HCT116 (cell line): ENCODE measurements around the gene TMCC1. TPM values are rescaled to one million over a fixed set of nuclear protein-coding genes. Genes with fewer than 3 reads are reported as not detected.
"Not testable (repeated sequence)": the region's sequence is repeated elsewhere in the genome, so short reads cannot be mapped to it uniquely, and the experiment has no call there.

Source experiments
- ATAC-seq: fragments of 200-7000 bp; cut with Tn5 transposase; 2 replicates; pipeline ENCODE4 v1.9.1; 2020; ENCODE audit warnings: mild to moderate bottlenecking, moderate library complexity
- BruUV-seq: library from RNA; stranded (reverse); fragments of 400-500 nt; replicated peaks from 2 replicates; lab custom pipeline; 2021; lab: Mats Ljungman, UMichigan
- CTCF ChIA-PET: fragments of 300-600 bp; sonication (Branson Sonifier 250); formaldehyde crosslinking; loops from one replicate; lab custom pipeline; 2021; ENCODE audit warnings: antibody characterized with exemption; lab: Charles Lee
- POLR2A ChIA-PET: fragments of 300-600, 350-600 bp; sonication (Branson Sonifier 250); formaldehyde crosslinking; loops from one replicate; lab custom pipeline; 2021; ENCODE audit warnings: antibody characterized with exemption; lab: Charles Lee
- RAD21 ChIA-PET, 2 experiments: fragments of 300-600 bp; sonication (Branson Sonifier 250); formaldehyde crosslinking; loops; one replicate each; lab custom pipeline; 2023; ENCODE audit warnings: low total read pairs in 2 of 2; ENCODE audit not compliant: uncharacterized antibody in 2 of 2, unreplicated experiment in 2 of 2, low non-redundant PET in 1 of 2; lab: Charles Lee
- DNase-seq: peaks from one replicate; pipeline ENCODE4 v3.0.0-alpha.2; 2010; ENCODE audit warnings: low read depth, low spot score
- H2AFZ ChIP-seq: fragments of 200-600 bp; shearing (Covaris generic), sonication (generic); 2 replicates; pipeline ENCODE4 v1.6.1; 2017; ENCODE audit warnings: low read depth, mixed run types, mixed read lengths, antibody characterized with exemption, low read length; ENCODE audit not compliant: poor library complexity, severe bottlenecking
- H3K27ac ChIP-seq: 2 replicates; pipeline ENCODE4 v1.5.1; 2012; ENCODE audit warnings: low read depth, low read length
- H3K27me3 ChIP-seq: fragments of 200-600 bp; sonication (generic); 2 replicates; pipeline ENCODE4 v1.6.1; 2016; ENCODE audit warnings: mixed run types, low read length, mixed read lengths; ENCODE audit not compliant: insufficient read depth
- H3K36me3 ChIP-seq, 2 experiments: fragments of 200-500 bp in 1 of 2; fragments of 200-600 bp in 1 of 2; sonication (Bioruptor generic) in 1 of 2; sonication (generic) in 1 of 2; 2 replicates each; pipeline versions ENCODE4 v1.5.1 to v1.6.1; 2014 to 2016; ENCODE audit warnings: low read length in 2 of 2, inconsistent platforms in 1 of 2, mixed read lengths in 1 of 2, mixed run types in 1 of 2; ENCODE audit not compliant: insufficient read depth in 2 of 2, control insufficient read depth in 1 of 2
- H3K4me1 ChIP-seq, 2 experiments: fragments of 200-600 bp in 1 of 2; sonication (generic) in 1 of 2; 2 replicates each; pipeline versions ENCODE4 v1.5.1 to v1.6.1; 2012 to 2017; ENCODE audit warnings: low read length in 2 of 2, inconsistent platforms in 1 of 2, mild to moderate bottlenecking in 1 of 2, mixed read lengths in 1 of 2, mixed run types in 1 of 2, moderate library complexity in 1 of 2; ENCODE audit not compliant: insufficient read depth in 2 of 2, control insufficient read depth in 1 of 2
- H3K4me2 ChIP-seq: fragments of 200-600 bp; sonication (generic); 2 replicates; pipeline ENCODE4 v1.6.1; 2017; ENCODE audit warnings: mixed run types, low read length, mixed read lengths
- H3K4me3 ChIP-seq, 2 experiments: fragments of 200-600 bp in 1 of 2; sonication (generic) in 1 of 2; replicated peaks in 1 of 2; 2 replicates each; pipeline ENCODE4 v1.5.1; 2011 to 2016; ENCODE audit warnings: low read length in 2 of 2, control low read depth in 1 of 2, low read depth in 1 of 2, mild to moderate bottlenecking in 1 of 2, mixed read lengths in 1 of 2, mixed run types in 1 of 2
- H3K79me2 ChIP-seq: fragments of 200-600 bp; sonication (generic); 2 replicates; pipeline ENCODE4 v1.6.1; 2017; ENCODE audit warnings: mild to moderate bottlenecking, mixed run types, low read length, moderate library complexity, mixed read lengths; ENCODE audit not compliant: insufficient read depth
- H3K9ac ChIP-seq: fragments of 200-600 bp; sonication (generic); 2 replicates; pipeline ENCODE4 v1.6.1; 2016; ENCODE audit warnings: low read length, mixed read lengths
- H3K9me2 ChIP-seq: fragments of 200-600 bp; sonication (generic), shearing (Covaris generic); 2 replicates; pipeline ENCODE4 v1.6.1; 2017; ENCODE audit warnings: mixed run types, mild to moderate bottlenecking, moderate library complexity; ENCODE audit not compliant: insufficient read depth
- H3K9me3 ChIP-seq, 2 experiments: fragments of 200-500 bp in 1 of 2; fragments of 200-600 bp in 1 of 2; sonication (Bioruptor generic) in 1 of 2; sonication (generic) in 1 of 2; 2 replicates each; pipeline ENCODE4 v1.6.1; 2014 to 2017; ENCODE audit warnings: low read length in 2 of 2, mixed read lengths in 2 of 2, inconsistent platforms in 1 of 2, low read depth in 1 of 2, mild to moderate bottlenecking in 1 of 2, mixed run types in 1 of 2, moderate library complexity in 1 of 2; ENCODE audit not compliant: control insufficient read depth in 1 of 2, insufficient read depth in 1 of 2
- H4K20me1 ChIP-seq: fragments of 200-600 bp; sonication (generic), shearing (Covaris generic); 2 replicates; pipeline ENCODE4 v1.6.1; 2017; ENCODE audit warnings: mixed run types, mild to moderate bottlenecking, moderate library complexity; ENCODE audit not compliant: insufficient read depth
- CEBPB ChIP-seq: IDR thresholded peaks from 2 replicates; pipeline ENCODE4 v1.6.1; 2012; ENCODE audit warnings: low read depth
- EGR1 ChIP-seq: IDR thresholded peaks from 2 replicates; pipeline ENCODE4 v1.6.1; 2012; ENCODE audit warnings: low read depth
- FOSL1 ChIP-seq: IDR thresholded peaks from 2 replicates; pipeline ENCODE4 v1.6.1; 2012; ENCODE audit warnings: low read depth
- JUND ChIP-seq: IDR thresholded peaks from 2 replicates; pipeline ENCODE4 v1.6.1; 2012
- SP1 ChIP-seq: IDR thresholded peaks from 2 replicates; pipeline ENCODE4 v1.6.1; 2012; ENCODE audit warnings: low read depth
- ZNF274 ChIP-seq: fragments of 200-500 bp; sonication (Bioruptor generic); IDR thresholded peaks from 2 replicates; pipeline ENCODE4 v1.6.1; 2014; ENCODE audit warnings: mild to moderate bottlenecking, low read depth, low read length, inconsistent platforms
- intact Hi-C: fragments of 100-400 bp; cut with micrococcal nuclease; formaldehyde crosslinking; loops from 2 replicates; pipeline ENCODE4 v1.10.0; 2022
- total RNA-seq: library from RNA; stranded (reverse); gene quantifications from one replicate; pipeline ENCODE4 v1.2.1, GENCODE V29; 2021; ENCODE audit not compliant: unreplicated experiment
- TF ChIP-seq, protein P1 (sequence below): IDR thresholded peaks from 2 replicates; pipeline ENCODE4 v1.6.1; 2012

TMCC1 gene
- total RNA-seq, 1 experiment from 2014 or later: 32.5 TPM

DNA sequence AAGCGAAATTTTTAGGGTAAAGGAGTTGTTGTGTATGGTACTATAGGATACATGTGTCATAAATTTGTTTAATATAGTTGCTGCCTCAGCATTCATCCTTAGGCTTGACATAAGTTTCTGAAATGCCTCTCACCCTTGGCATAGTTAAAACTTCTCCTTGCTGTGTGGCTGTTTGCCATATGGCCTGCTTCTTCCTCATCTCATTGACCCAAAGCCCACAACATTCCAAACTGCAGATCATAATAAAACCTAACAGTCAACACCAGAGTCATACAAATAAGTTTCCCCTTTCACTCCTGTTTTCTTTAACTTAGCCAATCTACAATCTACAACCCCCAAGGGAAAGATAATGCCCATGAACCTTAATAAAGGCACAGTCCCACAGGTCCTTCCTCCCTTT is 136.6 kb downstream of the TMCC1 start:
- RAD21 ChIA-PET: no interaction called here
- CTCF ChIA-PET: no interaction called here
- ATAC-seq: no peak
- no peak overlapping the region for H3K27ac ChIP-seq
- H3K9me3 ChIP-seq: no peaks in the 10 kb centered on the region; a peak in 2 of 4 replicates
- intact Hi-C loops: no loop called here
- no peaks in the 10 kb centered on the region for H3K79me2 ChIP-seq
- no peak overlapping the region for H2AFZ ChIP-seq
- H4K20me1 ChIP-seq: no peaks in the 10 kb centered on the region
- no peak overlapping the region for H3K4me2 ChIP-seq
- no peaks in the 10 kb centered on the region for H3K9me2 ChIP-seq
- TF ChIP-seq CEBPB: no peak
- no peak for TF ChIP-seq ZNF274
- TF ChIP-seq JUND: no peak
- TF ChIP-seq FOSL1: no peak
- no peak for TF ChIP-seq EGR1
- TF ChIP-seq, protein P1, sequence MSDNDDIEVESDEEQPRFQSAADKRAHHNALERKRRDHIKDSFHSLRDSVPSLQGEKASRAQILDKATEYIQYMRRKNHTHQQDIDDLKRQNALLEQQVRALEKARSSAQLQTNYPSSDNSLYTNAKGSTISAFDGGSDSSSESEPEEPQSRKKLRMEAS: no peak
- TF ChIP-seq SP1: no peak
- POLR2A ChIA-PET: no interaction called here
- no peaks in the 10 kb centered on the region for H3K36me3 ChIP-seq
- no peak for DNase-seq
- no peak overlapping the region for H3K4me3 ChIP-seq
- no peaks in the 10 kb centered on the region for H3K27me3 ChIP-seq
- no peaks in the 10 kb centered on the region for H3K4me1 ChIP-seq
- H3K9ac ChIP-seq: no peak overlapping the region
- BruUV-seq: no TSS peak

DNA sequence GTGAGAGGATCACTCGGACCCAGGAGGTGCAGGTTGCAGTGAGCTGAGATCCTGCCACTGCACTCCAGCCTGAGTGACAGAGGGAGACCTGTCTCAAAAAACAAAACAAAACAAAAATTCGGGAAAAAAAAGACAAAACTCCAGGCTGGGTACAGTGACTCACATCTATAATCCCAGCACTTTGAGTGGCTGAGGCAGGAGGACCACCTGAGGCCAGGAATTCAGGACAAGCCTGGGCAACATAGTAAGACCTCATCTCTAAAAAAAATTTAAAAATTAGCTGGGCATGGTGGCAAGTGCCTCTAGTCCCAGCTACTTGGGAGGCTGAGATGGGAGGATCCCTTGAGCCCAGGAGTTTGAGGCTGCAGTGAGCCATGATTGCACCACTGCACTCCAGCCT is 142.4 kb downstream of the TMCC1 start:
- H3K79me2 ChIP-seq: peaks cover 12% of the 10 kb centered on the region; the same call in 1 of the 2 replicates
- H3K27ac ChIP-seq, H3K9ac ChIP-seq, H3K27me3 ChIP-seq, H3K36me3 ChIP-seq, POLR2A ChIA-PET, CTCF ChIA-PET, ATAC-seq, H3K4me3 ChIP-seq, H3K9me2 ChIP-seq, H3K9me3 ChIP-seq, DNase-seq, H2AFZ ChIP-seq, H4K20me1 ChIP-seq, H3K4me2 ChIP-seq, H3K4me1 ChIP-seq, BruUV-seq, intact Hi-C loops: not testable (repeated sequence)
- RAD21 ChIA-PET: interaction anchor here in 1 of 2 experiments (1.4 kb wide), 1 partner anchor 99 kb away, joined by 4 read pairs; no protein-coding TSS in a partner anchor
